BLaER1 (cell line): Measurements from ENCODE around the gene ST8SIA6.

ENCODE experiments used
- H3K27ac ChIP-seq: shearing (Covaris generic); formaldehyde crosslinking; 2 replicates; pipeline ENCODE4 v1.8.1; 2022
- H3K27me3 ChIP-seq: shearing (Covaris generic); formaldehyde crosslinking; 2 replicates; pipeline ENCODE4 v1.8.1; 2022
- H3K36me3 ChIP-seq: shearing (Covaris generic); formaldehyde crosslinking; 2 replicates; pipeline ENCODE4 v1.8.1; 2022
- H3K4me1 ChIP-seq: shearing (Covaris generic); formaldehyde crosslinking; 2 replicates; pipeline ENCODE4 v1.8.1; 2022
- H3K4me2 ChIP-seq: shearing (Covaris generic); formaldehyde crosslinking; 2 replicates; pipeline ENCODE4 v1.8.1; 2022
- H3K4me3 ChIP-seq: shearing (Covaris generic); formaldehyde crosslinking; 2 replicates; pipeline ENCODE4 v1.8.1; 2022
- H3K9ac ChIP-seq: shearing (Covaris generic); formaldehyde crosslinking; 2 replicates; pipeline ENCODE4 v1.8.1; 2022
- H3K9me3 ChIP-seq: shearing (Covaris generic); formaldehyde crosslinking; 2 replicates; pipeline ENCODE4 v1.8.1; 2022
- H4K20me1 ChIP-seq: shearing (Covaris generic); formaldehyde crosslinking; 2 replicates; pipeline ENCODE4 v1.8.1; 2022
- Cebpa-rat ChIP-seq: shearing (Covaris generic); IDR thresholded peaks from 2 replicates; pipeline ENCODE4 v1.8.1; 2022

The ST8SIA6 gene

DNA sequence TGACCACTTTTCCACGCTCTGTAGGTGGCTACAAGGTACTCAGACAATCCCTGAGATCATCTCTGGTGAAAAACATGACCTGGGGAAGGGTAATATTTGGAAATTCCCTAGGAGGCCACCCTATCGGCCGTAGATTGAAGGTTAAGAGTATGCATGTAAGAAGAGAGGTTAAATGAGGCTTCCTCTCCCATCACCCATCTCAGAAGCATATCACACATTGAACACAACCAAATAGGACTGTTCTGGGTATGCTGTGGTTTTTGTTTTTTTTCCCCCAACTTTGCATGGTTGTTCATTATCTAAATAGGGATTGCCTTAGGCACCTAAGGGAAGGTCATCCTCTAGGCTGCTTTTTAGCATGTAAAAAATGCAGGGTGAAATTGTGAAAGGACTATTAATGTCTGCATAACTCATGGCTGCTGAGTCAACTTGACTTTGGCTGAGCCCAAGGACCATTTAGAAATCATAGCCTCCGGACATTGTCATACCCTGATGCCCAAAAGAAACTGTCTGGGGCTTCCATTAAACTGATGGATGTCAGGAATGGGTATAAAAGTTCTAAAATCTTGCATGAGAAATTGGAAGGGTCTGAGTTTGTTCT, 24.7 kb upstream of the ST8SIA6 start:
- H3K27ac ChIP-seq, result no peak overlapping the region

GRCh38 chr10:17476073-17476472, 21.7 kb upstream of the ST8SIA6 start:
- H3K4me1 ChIP-seq, result peaks cover 27% of the 10 kb centered on the region
- no peak overlapping the region for H3K4me3 ChIP-seq
- H3K27me3 ChIP-seq, result no peaks in the 10 kb centered on the region
- no peak overlapping the region for H3K27ac ChIP-seq
- H4K20me1 ChIP-seq, result no peaks in the 10 kb centered on the region
- H3K9ac ChIP-seq, result no peak overlapping the region
- H3K36me3 ChIP-seq, result 0 out of 2 replicates have a peak, but pooled peaks cover under 1% of the 10 kb centered on the region
- no peak overlapping the region for H3K4me2 ChIP-seq
- peaks cover 34% of the 10 kb centered on the region for H3K9me3 ChIP-seq
- no peak for TF ChIP-seq Cebpa-rat

More for the DNA sequence above, 24.7 kb upstream of the ST8SIA6 start:
- TF ChIP-seq Cebpa-rat, result no peak
- peaks cover 9% of the 10 kb centered on the region; the same call in 1 of the 2 replicates for H3K36me3 ChIP-seq
- peak overlapping the region; percentile 21 for H3K4me2 ChIP-seq
- H3K9me3 ChIP-seq, result peaks cover 37% of the 10 kb centered on the region
- H4K20me1 ChIP-seq, result no peaks in the 10 kb centered on the region
- H3K9ac ChIP-seq, result no peak overlapping the region
- no peak overlapping the region for H3K4me3 ChIP-seq
- H3K27me3 ChIP-seq, result no peaks in the 10 kb centered on the region
- peaks cover 22% of the 10 kb centered on the region for H3K4me1 ChIP-seq

DNA sequence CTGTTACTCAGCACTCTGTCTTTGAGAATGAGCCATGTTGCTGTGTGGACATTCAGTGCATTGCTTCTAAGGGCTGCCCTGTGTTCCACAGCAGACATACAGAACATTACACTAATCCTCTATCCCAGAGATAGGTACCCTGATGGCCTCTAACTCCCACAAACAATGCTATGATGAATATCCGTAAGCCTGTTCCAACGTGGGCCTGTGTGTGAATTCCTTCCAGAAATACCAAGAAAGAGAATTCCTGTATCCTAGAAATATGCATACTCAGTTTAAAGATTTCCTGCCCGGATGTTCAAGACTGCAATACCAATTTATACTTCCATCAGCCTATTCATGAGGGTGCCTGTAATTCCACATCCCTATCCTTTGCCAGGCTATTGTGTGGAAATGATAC, 21.3 kb upstream of the ST8SIA6 start:
- H3K9ac ChIP-seq, result no peak overlapping the region

DNA sequence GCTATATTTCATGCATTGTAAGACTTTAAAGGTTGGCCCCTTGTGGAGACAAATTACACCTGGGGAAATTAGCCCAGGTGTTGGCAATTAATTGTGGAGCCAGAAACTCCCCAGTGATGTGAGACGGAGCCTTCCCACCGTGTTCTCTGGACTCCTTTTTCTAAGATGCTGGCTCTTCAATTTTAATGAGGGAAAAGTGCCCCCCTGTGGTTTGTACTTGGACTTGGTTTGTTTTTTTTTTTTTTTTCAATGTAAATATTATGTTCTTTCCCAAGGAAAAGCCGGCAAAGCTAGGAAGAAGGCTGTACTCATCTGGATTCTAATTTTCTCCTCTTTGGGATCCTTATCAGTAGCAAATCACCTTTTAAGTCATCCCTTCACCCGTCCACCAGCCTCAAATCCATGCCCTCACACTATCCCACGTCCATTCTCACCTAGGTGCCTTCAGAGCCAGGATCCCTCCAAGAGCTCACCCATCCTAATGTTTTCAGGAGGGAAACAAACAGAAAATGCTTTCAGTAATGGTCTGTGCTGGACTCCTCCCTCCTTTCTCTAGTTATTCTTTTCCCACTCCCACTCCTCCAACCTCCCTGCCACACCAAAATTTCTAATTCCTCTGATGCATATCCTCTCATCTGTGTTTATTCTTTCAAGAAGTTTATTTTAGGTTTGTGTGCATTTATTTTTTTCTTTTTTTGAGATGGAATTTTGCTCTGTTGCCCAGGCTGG, 20.4 kb upstream of the ST8SIA6 start:
- H3K36me3 ChIP-seq, result no peaks in the 10 kb centered on the region; the same call in 1 of the 2 replicates
- H3K27me3 ChIP-seq, result no peaks in the 10 kb centered on the region
- peaks cover 40% of the 10 kb centered on the region for H3K9me3 ChIP-seq
- no peak overlapping the region for H3K4me3 ChIP-seq
- H3K27ac ChIP-seq, result no peak overlapping the region
- H3K9ac ChIP-seq, result no peak overlapping the region
- no peak for TF ChIP-seq Cebpa-rat
- no peaks in the 10 kb centered on the region for H4K20me1 ChIP-seq
- H3K4me1 ChIP-seq, result peaks cover 22% of the 10 kb centered on the region
- no peak overlapping the region for H3K4me2 ChIP-seq

More for the DNA sequence above, 21.3 kb upstream of the ST8SIA6 start:
- Histone ChIP-seq H3K4me3 (no peak overlapping the region), H3K36me3 (no peaks in the 10 kb centered on the region), H3K4me1 (peaks cover 27% of the 10 kb centered on the region), H3K9me3 (peaks cover 33% of the 10 kb centered on the region), H3K27me3 (no peaks in the 10 kb centered on the region), H4K20me1 (no peaks in the 10 kb centered on the region), H3K4me2 (no peak overlapping the region), H3K27ac (no peak overlapping the region)
- no peak for TF ChIP-seq Cebpa-rat

- H3K27ac ChIP-seq, result no peak overlapping the region
- peak overlapping the region; percentile 10; the same call in 1 of the 2 replicates for H3K4me2 ChIP-seq
- no peak overlapping the region for H3K9ac ChIP-seq
- peaks cover 11% of the 10 kb centered on the region for H3K4me1 ChIP-seq
- H3K9me3 ChIP-seq, result peaks cover 42% of the 10 kb centered on the region
- TF ChIP-seq Cebpa-rat, result no peak
- no peaks in the 10 kb centered on the region for H3K27me3 ChIP-seq
- no peak overlapping the region for H3K4me3 ChIP-seq
- H4K20me1 ChIP-seq, result no peaks in the 10 kb centered on the region
- no peaks in the 10 kb centered on the region; the same call in 1 of the 2 replicates for H3K36me3 ChIP-seq
Measured at GRCh38 chr10:17473228-17473950, 19.0 kb upstream of the ST8SIA6 start.

DNA sequence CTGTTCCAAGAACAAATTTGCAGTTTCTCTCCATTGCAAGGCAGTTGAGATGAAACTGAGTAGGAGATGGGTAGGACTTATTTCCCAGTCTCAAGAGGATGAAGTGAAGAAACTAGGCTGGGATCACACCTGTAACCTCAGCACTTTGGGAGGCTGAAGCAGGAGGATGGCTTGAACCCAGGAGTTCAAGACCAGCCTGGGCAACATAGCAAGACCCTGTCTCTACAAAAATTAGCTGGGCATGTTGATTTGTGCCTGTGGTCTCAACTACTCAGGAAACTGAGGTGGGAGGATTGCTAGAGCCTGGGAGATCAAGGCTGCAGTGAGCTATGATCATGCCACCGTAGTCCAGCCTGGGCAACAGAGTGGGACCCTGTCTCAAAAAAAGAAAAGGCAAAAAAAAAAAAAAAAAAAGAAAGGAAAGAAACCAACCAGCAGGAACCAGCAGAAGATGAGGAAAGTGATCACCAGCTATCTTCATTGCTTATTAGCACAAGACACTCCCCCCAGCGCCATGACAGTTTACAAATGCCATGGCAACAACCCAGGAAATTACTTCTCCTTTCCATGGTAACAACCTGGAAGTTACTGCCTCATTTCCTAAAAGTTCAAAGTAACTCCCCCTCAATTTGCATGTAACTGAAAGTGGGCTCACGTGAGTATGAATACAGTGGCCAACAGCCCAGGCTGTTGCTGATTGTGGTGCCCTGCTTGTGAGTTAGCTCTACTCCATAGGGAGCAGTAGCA, 18.3 kb upstream of the ST8SIA6 start:
- no peaks in the 10 kb centered on the region for H4K20me1 ChIP-seq
- peaks cover 37% of the 10 kb centered on the region for H3K9me3 ChIP-seq
- no peaks in the 10 kb centered on the region for H3K27me3 ChIP-seq
- H3K4me2 ChIP-seq, result no peak overlapping the region
- peaks cover 11% of the 10 kb centered on the region for H3K4me1 ChIP-seq
- TF ChIP-seq Cebpa-rat, result no peak
- no peak overlapping the region for H3K4me3 ChIP-seq
- no peaks in the 10 kb centered on the region; the same call in 1 of the 2 replicates for H3K36me3 ChIP-seq
- no peak overlapping the region for H3K27ac ChIP-seq
- H3K9ac ChIP-seq, result no peak overlapping the region

- Histone ChIP-seq H3K36me3 (no peaks in the 10 kb centered on the region; the same call in 1 of the 2 replicates), H3K27ac (no peak overlapping the region), H3K9me3 (peaks cover 33% of the 10 kb centered on the region), H3K4me3 (no peak overlapping the region), H3K4me2 (no peak overlapping the region), H3K4me1 (peaks cover 22% of the 10 kb centered on the region), H4K20me1 (no peaks in the 10 kb centered on the region), H3K27me3 (no peaks in the 10 kb centered on the region), H3K9ac (no peak overlapping the region)
- TF ChIP-seq Cebpa-rat, result no peak
Measured at GRCh38 chr10:17470246-17470645, 15.9 kb upstream of the ST8SIA6 start.

DNA sequence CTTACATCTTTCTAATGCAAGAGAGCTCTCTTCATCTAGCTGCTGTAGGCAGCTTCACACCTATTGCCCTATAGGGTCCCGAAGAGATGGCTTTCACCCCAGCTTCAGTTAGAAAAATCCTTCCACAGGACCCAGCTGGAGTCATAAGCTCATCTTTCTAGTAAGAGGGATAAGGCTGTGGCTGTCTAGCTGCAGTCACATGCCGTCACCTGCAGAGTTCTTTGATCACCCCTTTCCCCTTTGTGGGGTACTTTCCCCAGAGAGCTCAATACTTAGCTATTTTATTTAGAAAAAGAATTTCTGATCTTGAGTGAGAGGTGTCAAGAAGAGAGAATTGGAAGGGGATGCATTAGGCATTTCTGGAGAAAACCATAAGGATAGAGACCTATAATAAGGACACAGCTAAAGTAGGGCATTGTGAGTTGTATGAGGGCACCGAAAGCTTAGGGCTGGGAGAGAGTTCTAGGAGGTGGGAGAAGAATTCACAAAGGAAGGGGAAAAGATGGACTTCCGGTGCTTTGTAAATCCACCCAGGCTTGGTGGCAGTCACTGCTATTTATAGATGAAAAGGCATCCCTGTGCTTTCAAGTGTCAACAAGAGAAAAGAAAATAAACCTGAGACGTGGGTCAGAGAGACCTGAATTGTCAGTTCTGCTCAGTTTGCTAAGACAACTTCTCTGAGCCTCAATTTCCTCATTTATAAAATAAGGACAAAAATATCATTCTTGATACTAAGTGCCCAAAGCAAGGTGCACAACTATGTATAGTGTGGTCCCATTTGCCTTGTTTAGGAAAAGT, 11.1 kb upstream of the ST8SIA6 start:
- Histone ChIP-seq H3K9ac (no peak overlapping the region), H3K27ac (no peak overlapping the region), H3K4me3 (no peak overlapping the region), H3K9me3 (peaks cover 34% of the 10 kb centered on the region), H3K4me2 (peak overlapping the region; percentile 66), H3K36me3 (no peaks in the 10 kb centered on the region; the same call in 1 of the 2 replicates), H3K27me3 (no peaks in the 10 kb centered on the region), H4K20me1 (no peaks in the 10 kb centered on the region), H3K4me1 (peaks cover 37% of the 10 kb centered on the region)
- TF ChIP-seq Cebpa-rat, result no peak

- H3K27ac ChIP-seq, result no peak overlapping the region
- H3K27me3 ChIP-seq, result no peaks in the 10 kb centered on the region
- H3K36me3 ChIP-seq, result no peaks in the 10 kb centered on the region
- H3K4me1 ChIP-seq, result peaks cover 44% of the 10 kb centered on the region
- H3K4me3 ChIP-seq, result no peak overlapping the region
- peak; percentile 57; the same call in 1 of the 2 replicates for TF ChIP-seq Cebpa-rat
- no peaks in the 10 kb centered on the region for H4K20me1 ChIP-seq
- peaks cover 24% of the 10 kb centered on the region for H3K9me3 ChIP-seq
- H3K4me2 ChIP-seq, result no peak overlapping the region
- H3K9ac ChIP-seq, result no peak overlapping the region
Measured at GRCh38 chr10:17464545-17464944, 10.2 kb upstream of the ST8SIA6 start.
